Nephron (organoid): ENCODE measurements around the gene WNT9A.
A peak's percentile ranks its signal among the peaks of the same experiment; 100 is the strongest.
"Not testable (repeated sequence)": the region's sequence is repeated elsewhere in the genome, so short reads cannot be mapped to it uniquely, and the experiment has no call there.

Experiments used
- H3K27ac Mint-ChIP-seq, 3 experiments: 2 replicates each; pipeline ENCODE4 v1.8.0; 2020; ENCODE audit warnings: mixed read lengths in 3 of 3, mild to moderate bottlenecking in 2 of 3, moderate library complexity in 1 of 3
- H3K27me3 Mint-ChIP-seq: 2 replicates; pipeline ENCODE4 v1.8.0; 2021; ENCODE audit warnings: low read depth, mild to moderate bottlenecking, moderate library complexity, mixed read lengths
- H3K36me3 Mint-ChIP-seq: 2 replicates; pipeline ENCODE4 v1.8.0; 2020; ENCODE audit warnings: low read depth, mixed read lengths
- H3K4me1 Mint-ChIP-seq: 2 replicates; pipeline ENCODE4 v1.8.0; 2020; ENCODE audit warnings: mixed read lengths
- H3K4me3 Mint-ChIP-seq, 3 experiments: 2 replicates each; pipeline ENCODE4 v1.8.0; 2020; ENCODE audit warnings: mild to moderate bottlenecking in 3 of 3, mixed read lengths in 3 of 3, moderate library complexity in 2 of 3
- H3K9me3 Mint-ChIP-seq: 2 replicates; pipeline ENCODE4 v1.8.0; 2020; ENCODE audit warnings: mixed read lengths
- TF ChIP-seq, protein P1 (sequence below), 3 experiments: fragments of 200-600 bp; sonication (generic); IDR thresholded peaks; one replicate each; pipeline ENCODE4 v1.5.0; 2021; ENCODE audit warnings: antibody characterized with exemption in 3 of 3; ENCODE audit not compliant: unreplicated experiment in 3 of 3

Gene WNT9A, protein sequence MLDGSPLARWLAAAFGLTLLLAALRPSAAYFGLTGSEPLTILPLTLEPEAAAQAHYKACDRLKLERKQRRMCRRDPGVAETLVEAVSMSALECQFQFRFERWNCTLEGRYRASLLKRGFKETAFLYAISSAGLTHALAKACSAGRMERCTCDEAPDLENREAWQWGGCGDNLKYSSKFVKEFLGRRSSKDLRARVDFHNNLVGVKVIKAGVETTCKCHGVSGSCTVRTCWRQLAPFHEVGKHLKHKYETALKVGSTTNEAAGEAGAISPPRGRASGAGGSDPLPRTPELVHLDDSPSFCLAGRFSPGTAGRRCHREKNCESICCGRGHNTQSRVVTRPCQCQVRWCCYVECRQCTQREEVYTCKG

DNA sequence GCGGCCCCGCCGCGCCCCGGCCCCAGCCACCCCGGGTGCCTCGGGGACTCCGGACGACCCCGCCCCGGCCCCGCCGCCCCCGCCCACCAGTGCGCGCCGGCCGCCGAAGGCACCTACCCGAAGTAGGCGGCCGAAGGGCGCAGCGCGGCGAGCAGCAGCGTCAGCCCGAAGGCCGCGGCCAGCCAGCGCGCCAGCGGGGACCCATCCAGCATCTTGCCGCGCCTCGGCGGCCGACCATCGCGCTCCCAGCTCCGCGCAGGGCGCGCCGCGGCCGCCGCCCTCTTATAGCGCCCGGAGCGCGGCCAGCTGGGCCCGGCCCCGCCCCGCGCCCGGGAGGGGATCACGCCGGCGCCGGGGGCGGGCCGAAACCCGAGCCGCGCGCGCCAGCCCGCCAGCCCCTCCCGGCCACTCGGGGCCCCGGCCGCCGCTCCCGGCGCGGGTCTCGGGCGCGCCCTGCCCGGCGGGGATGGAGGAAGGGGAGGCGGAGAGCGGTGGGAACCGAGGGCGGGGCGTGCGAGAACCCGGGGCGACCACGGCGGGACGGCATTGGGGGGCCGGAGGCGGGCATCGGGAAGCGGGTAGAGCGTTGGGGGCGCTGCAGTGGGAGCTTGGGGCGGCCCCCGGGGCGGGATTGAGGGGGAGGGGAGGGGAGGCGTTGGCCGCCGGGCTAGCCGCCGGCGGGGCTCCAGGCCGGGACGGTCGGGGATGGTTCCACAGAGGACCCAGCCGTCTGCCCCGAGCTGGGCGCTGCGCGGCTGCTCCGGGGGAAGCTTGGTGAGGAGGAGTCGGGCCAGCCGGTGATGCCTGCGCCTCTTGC lies at the start of gene WNT9A:
WNT9A (minus strand) TSS at position 257 of the 817 bp plus-strand sequence; CDS start at position 212, 45 bp downstream.
- Mint-ChIP-seq H3K27me3 (peaks cover 24% of the 10 kb centered on the region), H3K4me1 (peaks cover 24% of the 10 kb centered on the region), H3K36me3 (no peaks in the 10 kb centered on the region), H3K9me3 (peaks cover 1% of the 10 kb centered on the region), H3K27ac (peak within 1 kb of the TSS in 1 of 3 experiments; percentile 52), H3K4me3 (peak within 1 kb of the TSS; percentile 82 to 92 (median 90))
- TF ChIP-seq, protein P1, sequence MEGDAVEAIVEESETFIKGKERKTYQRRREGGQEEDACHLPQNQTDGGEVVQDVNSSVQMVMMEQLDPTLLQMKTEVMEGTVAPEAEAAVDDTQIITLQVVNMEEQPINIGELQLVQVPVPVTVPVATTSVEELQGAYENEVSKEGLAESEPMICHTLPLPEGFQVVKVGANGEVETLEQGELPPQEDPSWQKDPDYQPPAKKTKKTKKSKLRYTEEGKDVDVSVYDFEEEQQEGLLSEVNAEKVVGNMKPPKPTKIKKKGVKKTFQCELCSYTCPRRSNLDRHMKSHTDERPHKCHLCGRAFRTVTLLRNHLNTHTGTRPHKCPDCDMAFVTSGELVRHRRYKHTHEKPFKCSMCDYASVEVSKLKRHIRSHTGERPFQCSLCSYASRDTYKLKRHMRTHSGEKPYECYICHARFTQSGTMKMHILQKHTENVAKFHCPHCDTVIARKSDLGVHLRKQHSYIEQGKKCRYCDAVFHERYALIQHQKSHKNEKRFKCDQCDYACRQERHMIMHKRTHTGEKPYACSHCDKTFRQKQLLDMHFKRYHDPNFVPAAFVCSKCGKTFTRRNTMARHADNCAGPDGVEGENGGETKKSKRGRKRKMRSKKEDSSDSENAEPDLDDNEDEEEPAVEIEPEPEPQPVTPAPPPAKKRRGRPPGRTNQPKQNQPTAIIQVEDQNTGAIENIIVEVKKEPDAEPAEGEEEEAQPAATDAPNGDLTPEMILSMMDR (IDR thresholded peaks at IDR 0.05; ENCODE audit: unreplicated experiment in 3 of 3): no peak

DNA sequence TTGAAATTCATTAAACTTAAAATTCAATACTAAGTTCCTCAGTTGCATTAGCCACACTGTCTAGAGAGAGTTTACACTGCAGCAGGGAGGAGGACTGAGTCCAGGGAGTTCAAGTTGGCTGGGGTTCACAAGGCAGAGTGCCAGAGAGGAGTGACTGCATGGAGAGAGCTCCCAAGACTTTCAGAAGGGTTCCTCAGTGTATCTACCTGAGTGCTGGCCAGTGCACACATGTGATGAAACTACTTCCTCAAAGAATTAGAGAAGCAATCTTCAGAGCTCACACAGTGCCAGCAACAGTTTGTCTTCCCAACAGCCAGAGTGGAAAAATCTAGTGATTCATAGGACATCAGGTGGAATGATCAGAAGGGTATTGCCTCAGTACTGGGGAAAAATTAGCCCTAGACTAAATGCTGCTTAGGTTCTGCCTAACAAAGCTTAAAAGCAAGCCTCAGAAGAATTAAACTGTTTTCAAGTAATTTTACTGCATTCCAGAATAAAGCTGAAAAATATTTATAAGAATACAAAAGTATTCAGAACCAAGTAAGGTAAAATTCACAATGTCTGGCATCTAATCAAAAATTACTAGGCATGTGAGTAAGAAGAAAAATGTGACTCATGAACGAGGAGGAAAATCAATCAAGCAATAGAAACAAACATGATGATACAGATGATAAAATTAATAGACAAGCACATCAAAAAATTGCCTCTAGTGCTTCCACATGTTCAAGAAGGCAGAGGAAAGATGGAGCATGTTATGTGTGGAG lies 48.6 kb upstream of the WNT9A start:
- no peak overlapping the region for H3K27ac Mint-ChIP-seq
- H3K4me1 Mint-ChIP-seq: no peaks in the 10 kb centered on the region
- no peak overlapping the region for H3K4me3 Mint-ChIP-seq
- peaks cover 33% of the 10 kb centered on the region for H3K27me3 Mint-ChIP-seq
- no peaks in the 10 kb centered on the region for H3K36me3 Mint-ChIP-seq
- TF ChIP-seq, protein P1 (IDR thresholded peaks at IDR 0.05; ENCODE audit: unreplicated experiment in 3 of 3): no peak
- H3K9me3 Mint-ChIP-seq: peaks cover 22% of the 10 kb centered on the region

DNA sequence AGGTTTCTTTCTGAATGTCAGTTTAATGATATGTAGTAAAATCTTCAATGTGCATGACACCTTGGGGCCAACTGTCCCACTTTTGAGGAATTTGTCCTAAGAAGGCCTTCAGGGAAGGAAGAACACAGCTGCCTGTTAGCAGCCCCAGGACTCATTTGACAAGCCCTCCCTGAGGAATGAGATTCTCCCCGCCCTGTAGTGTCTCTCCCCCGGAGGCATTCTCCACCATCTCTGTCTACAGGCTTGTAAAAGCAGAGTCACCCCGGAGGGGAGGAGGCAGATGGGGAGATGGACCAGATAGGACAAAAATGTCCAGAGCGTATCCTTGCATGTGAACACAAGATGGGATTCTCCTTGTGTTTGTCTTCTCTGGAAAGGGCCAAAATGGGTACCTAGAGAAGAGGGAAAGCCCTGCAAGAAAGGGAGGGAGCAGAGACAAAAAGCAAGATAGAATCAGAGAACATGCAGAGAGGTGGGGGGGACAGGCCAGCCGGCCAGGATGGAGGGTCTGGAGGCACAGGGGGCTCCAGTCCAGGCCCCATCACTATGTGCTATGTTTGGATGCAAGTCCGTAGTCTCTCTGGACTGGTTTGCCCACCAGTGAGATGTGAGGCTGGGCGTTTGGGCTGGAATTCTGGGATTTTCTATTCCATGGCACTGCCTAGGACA lies 47.0 kb upstream of the WNT9A start:
- H3K27ac Mint-ChIP-seq: no peak overlapping the region
- peaks cover 32% of the 10 kb centered on the region for H3K9me3 Mint-ChIP-seq
- H3K27me3 Mint-ChIP-seq: peaks cover 24% of the 10 kb centered on the region
- H3K4me3 Mint-ChIP-seq: no peak overlapping the region
- H3K36me3 Mint-ChIP-seq: no peaks in the 10 kb centered on the region
- TF ChIP-seq, protein P1 (IDR thresholded peaks at IDR 0.05; ENCODE audit: unreplicated experiment in 3 of 3): no peak
- no peaks in the 10 kb centered on the region for H3K4me1 Mint-ChIP-seq

DNA sequence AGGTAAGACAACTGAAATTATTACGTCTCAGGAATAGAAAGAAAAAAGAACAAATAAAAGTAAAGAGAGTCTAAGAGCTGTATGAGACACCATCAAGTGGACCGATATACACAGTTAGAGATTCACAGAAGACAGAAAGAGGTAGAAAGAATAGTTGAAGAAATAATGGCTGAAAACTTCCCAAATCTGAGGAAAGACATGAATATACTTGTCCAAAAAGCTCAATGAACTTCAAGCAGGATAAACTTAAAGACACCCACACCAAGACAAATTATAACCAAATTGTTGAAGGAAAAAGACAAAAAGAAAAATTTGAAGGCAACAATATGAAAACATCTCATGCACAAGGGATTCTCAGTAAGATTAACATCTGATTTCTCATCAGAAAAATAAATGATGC lies 39.4 kb upstream of the WNT9A start:
- H3K27me3 Mint-ChIP-seq: peaks cover 22% of the 10 kb centered on the region
- no peak overlapping the region for H3K27ac Mint-ChIP-seq
- no peaks in the 10 kb centered on the region for H3K4me1 Mint-ChIP-seq

DNA sequence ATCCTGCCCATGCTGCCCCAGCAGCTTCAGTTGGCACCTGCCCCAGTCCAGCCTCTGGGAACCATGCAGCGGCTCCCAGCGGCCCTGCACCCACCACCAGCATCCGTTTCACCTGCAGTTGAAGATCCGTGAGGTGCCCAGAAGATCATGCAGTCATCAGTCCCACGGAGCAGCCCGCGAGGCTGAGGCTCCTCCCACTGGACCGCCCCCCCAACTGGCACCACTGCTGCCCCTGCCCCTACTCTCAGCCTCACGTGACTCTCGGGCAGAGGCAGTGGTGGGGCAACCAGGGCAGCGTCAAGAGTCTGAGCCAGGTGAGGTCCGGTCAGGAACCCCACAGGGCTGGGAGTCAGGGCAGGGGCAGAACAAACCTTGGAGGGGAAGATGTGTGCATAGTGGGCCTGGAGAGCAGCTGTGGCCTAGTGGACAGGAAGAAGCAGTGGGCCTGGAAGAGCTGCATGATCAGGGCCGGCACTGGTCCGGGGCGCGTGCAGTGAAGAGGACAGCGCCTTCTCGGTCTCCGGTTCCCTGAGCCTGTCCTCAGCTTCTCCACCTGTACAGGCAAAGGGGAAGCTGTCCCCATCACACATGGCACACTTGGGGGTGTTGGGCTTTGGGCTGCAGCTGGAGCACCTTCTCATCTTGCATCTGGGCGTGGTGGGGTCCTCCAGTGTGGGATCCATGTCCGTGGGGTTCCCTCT lies 28.0 kb upstream of the WNT9A start:
- not testable (repeated sequence) for H3K27ac Mint-ChIP-seq, H3K36me3 Mint-ChIP-seq, H3K4me3 Mint-ChIP-seq, H3K27me3 Mint-ChIP-seq, H3K4me1 Mint-ChIP-seq, H3K9me3 Mint-ChIP-seq

More for the DNA sequence above, 39.4 kb upstream of the WNT9A start:
- peaks cover 20% of the 10 kb centered on the region for H3K9me3 Mint-ChIP-seq
- no peak overlapping the region for H3K4me3 Mint-ChIP-seq
- TF ChIP-seq, protein P1 (IDR thresholded peaks at IDR 0.05; ENCODE audit: unreplicated experiment in 3 of 3): no peak
- no peaks in the 10 kb centered on the region for H3K36me3 Mint-ChIP-seq

DNA sequence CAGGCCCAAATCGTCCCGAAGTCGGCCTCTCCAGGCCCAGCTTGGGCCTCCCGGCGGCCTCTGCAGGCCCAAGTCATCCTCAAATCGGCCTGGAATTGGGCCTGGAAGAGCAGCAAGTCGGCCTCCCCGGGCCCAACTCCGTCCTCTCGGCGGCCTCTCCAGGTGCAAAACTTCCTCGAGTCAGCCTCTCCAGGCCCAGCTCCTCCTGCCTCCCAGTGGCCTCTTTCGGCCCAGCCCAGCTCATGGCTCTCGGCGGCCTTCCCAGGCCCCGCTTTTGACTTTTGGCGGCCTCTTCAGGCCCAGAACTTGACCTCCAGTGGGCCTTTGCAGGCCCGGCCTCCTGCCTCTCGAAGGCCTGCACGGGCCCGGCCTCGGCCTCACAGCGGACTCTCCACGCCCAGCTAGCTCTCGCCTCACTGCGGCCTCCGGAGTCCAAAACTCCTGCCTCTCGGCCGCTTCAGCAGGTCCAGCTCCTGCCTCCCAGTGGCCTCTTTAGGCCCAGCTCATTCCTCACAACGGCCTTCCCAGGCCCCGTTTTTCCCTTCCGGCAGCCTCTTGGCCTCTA lies 26.1 kb upstream of the WNT9A start:
- not testable (repeated sequence) for H3K4me1 Mint-ChIP-seq, H3K27me3 Mint-ChIP-seq, H3K27ac Mint-ChIP-seq, H3K9me3 Mint-ChIP-seq, H3K4me3 Mint-ChIP-seq, H3K36me3 Mint-ChIP-seq

DNA sequence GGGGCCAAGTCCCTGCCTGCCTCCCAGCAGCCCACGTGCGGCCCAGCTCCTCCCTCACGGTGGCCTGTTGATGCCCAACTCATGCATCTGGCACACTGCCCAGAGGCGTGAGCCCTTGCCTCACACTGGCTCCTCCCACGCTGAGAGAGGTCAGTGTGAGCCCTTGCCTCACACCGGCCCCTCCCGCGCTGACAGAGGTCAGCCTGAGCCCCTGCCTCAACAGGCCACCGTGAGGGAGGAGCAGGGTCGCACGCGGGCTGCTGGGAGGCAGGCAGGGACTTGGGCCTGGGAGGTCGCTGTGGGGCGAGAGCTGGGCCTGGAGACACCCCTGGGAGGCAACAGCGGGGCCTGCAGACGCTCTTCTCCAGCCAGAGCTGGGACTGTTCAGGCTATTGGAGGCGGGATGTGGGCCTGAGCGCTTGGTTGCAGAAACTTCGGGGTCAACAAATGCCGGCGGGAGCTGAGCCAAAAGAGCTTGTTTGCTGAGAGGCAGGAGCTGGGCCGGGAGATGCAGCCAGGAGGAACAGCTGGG lies 25.2 kb upstream of the WNT9A start:
- not testable (repeated sequence) for H3K4me1 Mint-ChIP-seq, H3K4me3 Mint-ChIP-seq, H3K36me3 Mint-ChIP-seq

DNA sequence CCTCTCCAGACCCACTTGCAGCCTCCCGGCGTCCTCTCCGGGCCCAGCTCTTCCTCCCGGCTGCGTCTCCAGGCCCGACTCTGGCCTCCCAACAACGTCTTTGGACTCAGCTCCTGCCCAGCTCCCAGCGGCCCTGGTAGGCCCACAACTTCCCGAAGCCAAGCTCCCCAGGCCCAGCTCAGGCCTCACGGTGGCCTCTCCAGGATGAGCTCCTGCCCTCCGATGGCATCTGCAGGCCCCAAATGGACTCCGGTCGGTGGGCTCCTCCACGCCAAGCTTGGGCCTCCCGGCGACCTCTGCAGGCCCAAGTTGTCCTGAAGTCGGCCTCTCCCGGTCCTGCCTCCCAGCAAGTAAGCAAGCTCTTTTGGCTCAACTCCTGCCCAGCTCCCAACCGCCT lies 24.5 kb upstream of the WNT9A start:
- not testable (repeated sequence) for H3K27me3 Mint-ChIP-seq, H3K4me1 Mint-ChIP-seq, H3K4me3 Mint-ChIP-seq, H3K27ac Mint-ChIP-seq, H3K9me3 Mint-ChIP-seq, H3K36me3 Mint-ChIP-seq

More for the DNA sequence above, 25.2 kb upstream of the WNT9A start:
- H3K27ac Mint-ChIP-seq: peak overlapping the region in 2 of 3 experiments; percentile 23 to 57
- H3K9me3 Mint-ChIP-seq, H3K27me3 Mint-ChIP-seq: not testable (repeated sequence)
